ENCODE data around the gene DOK7. TPM values are rescaled to one million over a fixed set of nuclear protein-coding genes. Genes with fewer than 3 reads are reported as not detected.

DOK7 gene
- total RNA-seq, 2 experiments from 2014 or later: not detected

- H3K27me3 Mint-ChIP-seq: peaks cover 6% of the 10 kb centered on the region
- H3K4me3 Mint-ChIP-seq: no peak overlapping the region
- DNase-seq: no peak
Observed at GRCh38 chr4:3475713-3476260, 12.7 kb downstream of the DOK7 start.

DNA sequence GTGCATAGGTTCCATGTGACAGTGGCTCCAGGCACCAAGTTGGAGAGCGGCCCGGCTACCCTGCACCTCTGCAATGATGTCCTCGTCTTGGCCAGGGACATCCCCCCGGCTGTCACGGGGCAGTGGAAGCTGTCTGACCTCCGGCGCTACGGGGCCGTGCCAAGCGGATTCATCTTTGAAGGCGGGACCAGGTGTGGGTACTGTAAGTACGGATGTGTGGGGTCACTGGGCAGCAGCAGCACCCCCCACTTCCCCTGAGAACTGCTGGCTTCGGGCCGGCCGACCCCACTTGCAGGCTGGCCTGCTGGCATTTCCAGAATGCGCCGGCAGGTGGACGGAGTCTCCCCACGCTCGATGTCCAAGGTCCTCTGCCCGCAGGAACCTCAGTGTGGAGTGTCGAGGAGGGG is 13.2 kb downstream of the DOK7 start:
- H3K27ac Mint-ChIP-seq: no peak overlapping the region
- H3K36me3 Mint-ChIP-seq: no peaks in the 10 kb centered on the region
- no peaks in the 10 kb centered on the region for H3K9me3 Mint-ChIP-seq
- H3K27me3 Mint-ChIP-seq: peaks cover 10% of the 10 kb centered on the region
- H3K4me3 Mint-ChIP-seq: no peak overlapping the region
- POLR2A ChIA-PET: no interaction called here
- H3K4me1 Mint-ChIP-seq: no peaks in the 10 kb centered on the region
- DNase-seq (no peak), ATAC-seq (ENCODE audit: low read depth) (no peak)

More at GRCh38 chr4:3475713-3476260, 12.7 kb downstream of the DOK7 start:
- no peak for ATAC-seq (ENCODE audit: low read depth)
- POLR2A ChIA-PET: no interaction called here
- Mint-ChIP-seq H3K36me3 (no peaks in the 10 kb centered on the region), H3K9me3 (no peaks in the 10 kb centered on the region), H3K27ac (no peak overlapping the region), H3K4me1 (no peaks in the 10 kb centered on the region)

DNA sequence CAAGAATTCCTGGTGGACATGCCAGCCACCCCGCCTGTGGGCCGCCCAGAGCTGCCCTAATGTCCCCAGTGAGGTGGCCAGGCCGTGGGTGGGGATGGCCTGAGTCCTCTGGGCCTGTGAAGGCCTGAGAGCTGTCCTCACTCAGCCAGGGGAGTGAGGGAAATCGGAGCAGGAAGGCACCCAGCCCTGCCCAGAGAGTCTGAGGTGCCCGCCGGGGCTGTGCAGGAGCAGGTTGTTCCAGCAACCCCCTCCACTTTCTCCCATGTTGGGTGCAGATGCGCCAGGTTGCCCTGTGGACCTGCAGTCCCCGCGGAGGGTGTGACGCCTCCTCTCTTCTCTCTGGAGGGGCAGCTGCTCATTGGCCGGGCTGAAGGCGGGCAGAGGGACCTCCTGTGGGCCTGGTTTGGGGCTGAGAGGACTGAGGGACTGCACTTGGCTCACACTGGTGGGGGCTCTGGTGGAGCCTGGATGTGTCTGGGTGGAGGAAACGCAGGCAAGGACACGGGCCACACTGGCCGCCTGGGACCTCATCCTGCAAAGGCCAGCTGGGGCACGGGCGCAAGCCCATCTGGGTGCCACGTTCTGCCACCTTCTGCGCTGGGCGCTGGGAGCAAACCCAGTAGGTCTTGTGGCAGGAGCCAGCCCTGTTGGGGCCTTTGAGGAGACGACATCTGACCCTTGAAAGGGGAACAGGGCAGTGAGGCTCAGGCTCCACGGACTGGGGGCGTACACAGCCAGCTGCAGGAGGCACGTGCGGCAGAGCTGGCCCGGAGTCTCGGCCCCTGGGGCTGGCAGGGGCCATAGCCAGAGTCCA is 14.0 kb downstream of the DOK7 start:
- ATAC-seq (ENCODE audit: low read depth) (no peak), DNase-seq (no peak)
- Mint-ChIP-seq H3K4me1 (no peaks in the 10 kb centered on the region), H3K27me3 (peaks cover 15% of the 10 kb centered on the region), H3K36me3 (no peaks in the 10 kb centered on the region), H3K27ac (no peak overlapping the region), H3K4me3 (no peak overlapping the region), H3K9me3 (no peaks in the 10 kb centered on the region)
- POLR2A ChIA-PET: no interaction called here

DNA sequence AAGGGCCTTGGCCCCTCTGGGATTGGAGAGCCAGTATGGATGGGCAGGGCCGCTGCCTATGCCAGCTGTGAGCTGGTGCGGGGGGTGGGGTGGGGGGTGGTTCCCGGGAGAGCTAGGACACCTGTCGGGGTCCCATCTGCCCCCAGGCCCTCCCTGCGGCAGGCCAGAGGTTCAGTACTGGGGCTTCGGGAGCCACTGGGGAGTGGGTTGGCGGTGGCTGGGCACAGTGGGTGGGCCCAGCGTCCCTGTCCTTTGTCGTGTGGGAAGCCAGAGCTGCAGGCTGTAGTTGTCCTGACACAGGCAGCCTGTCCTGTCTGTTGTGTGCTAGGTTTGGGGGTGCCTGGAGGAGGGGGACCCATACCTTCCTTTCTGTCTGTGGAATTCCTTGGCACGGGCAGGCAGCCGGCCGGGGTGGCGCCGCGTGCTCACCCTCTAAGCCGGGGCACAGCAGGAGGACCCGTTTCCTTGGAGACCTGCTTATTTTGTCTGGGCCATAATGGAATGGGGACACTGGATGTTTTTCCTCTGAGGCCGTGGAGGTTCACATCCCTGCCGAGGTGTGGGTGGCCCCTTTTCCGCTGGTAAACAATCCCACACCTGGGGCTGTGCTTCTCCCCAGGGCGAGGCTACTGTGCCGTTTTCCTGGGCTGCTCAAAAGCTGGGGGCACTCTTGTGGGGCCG is 14.8 kb downstream of the DOK7 start:
- DNase-seq: no peak
- Mint-ChIP-seq H3K4me1 (no peaks in the 10 kb centered on the region), H3K27me3 (peaks cover 15% of the 10 kb centered on the region), H3K4me3 (no peak overlapping the region), H3K27ac (no peak overlapping the region), H3K36me3 (no peaks in the 10 kb centered on the region), H3K9me3 (no peaks in the 10 kb centered on the region)
- POLR2A ChIA-PET: no interaction called here
- ATAC-seq (ENCODE audit: low read depth): no peak

- Mint-ChIP-seq H3K36me3 (no peaks in the 10 kb centered on the region), H3K4me3 (no peak overlapping the region), H3K27ac (no peak overlapping the region), H3K9me3 (no peaks in the 10 kb centered on the region), H3K27me3 (peaks cover 15% of the 10 kb centered on the region), H3K4me1 (no peaks in the 10 kb centered on the region)
- no peak for DNase-seq
- POLR2A ChIA-PET: no interaction called here
- ATAC-seq (ENCODE audit: low read depth): no peak
Observed at GRCh38 chr4:3478446-3479357, 15.6 kb downstream of the DOK7 start.

GRCh38 chr4:3479358-3480101 is 16.4 kb downstream of the DOK7 start:
- Mint-ChIP-seq H3K27me3 (peaks cover 15% of the 10 kb centered on the region), H3K27ac (no peak overlapping the region), H3K4me1 (no peaks in the 10 kb centered on the region), H3K36me3 (no peaks in the 10 kb centered on the region), H3K4me3 (no peak overlapping the region), H3K9me3 (no peaks in the 10 kb centered on the region)
- POLR2A ChIA-PET: no interaction called here
- DNase-seq (no peak), ATAC-seq (ENCODE audit: low read depth) (no peak)

GRCh38 chr4:3480528-3481112 is 17.5 kb downstream of the DOK7 start:
- peak; percentile 88 for DNase-seq
- Mint-ChIP-seq H3K4me1 (no peaks in the 10 kb centered on the region), H3K9me3 (no peaks in the 10 kb centered on the region), H3K27ac (no peak overlapping the region), H3K36me3 (no peaks in the 10 kb centered on the region), H3K4me3 (no peak overlapping the region), H3K27me3 (peaks cover 15% of the 10 kb centered on the region)
- ATAC-seq (ENCODE audit: low read depth): peak; percentile 73
- POLR2A ChIA-PET: no interaction called here

GRCh38 chr4:3481113-3481531 is 18.0 kb downstream of the DOK7 start:
- H3K36me3 Mint-ChIP-seq: no peaks in the 10 kb centered on the region
- DNase-seq (no peak), ATAC-seq (ENCODE audit: low read depth) (no peak)
- H3K9me3 Mint-ChIP-seq: no peaks in the 10 kb centered on the region
- no peak overlapping the region for H3K4me3 Mint-ChIP-seq
- POLR2A ChIA-PET: no interaction called here
- no peak overlapping the region for H3K27ac Mint-ChIP-seq
- H3K4me1 Mint-ChIP-seq: no peaks in the 10 kb centered on the region
- H3K27me3 Mint-ChIP-seq: peaks cover 15% of the 10 kb centered on the region

DNA sequence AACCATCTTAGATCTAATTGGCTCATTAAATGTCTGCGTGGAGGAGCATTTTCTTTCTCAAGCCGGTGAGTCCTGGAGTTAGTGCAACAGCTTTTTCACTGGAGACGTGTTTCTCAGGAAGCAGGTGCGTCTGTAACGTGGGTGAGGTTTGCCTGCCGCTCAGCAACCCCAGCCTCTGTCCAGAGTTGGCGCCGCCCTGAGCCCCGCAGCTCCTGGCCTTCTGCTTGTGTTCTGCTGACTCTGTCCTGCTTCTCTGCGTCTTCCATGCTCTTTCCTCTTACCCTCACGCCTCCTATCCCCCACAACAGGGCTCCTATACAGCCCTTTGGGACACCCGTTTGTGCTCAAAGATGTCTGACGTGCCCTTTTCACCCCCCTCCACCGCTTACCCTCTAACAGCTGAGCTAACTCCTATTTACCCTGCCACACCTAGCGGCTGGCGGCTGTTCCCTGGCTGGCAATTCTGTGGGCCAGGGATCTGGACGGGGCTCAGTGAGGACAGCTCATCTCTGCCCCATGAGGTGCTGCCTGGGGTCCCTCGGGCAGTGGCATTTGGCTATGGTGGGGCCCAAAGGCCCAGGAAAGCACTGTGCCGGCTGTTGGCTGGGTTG is 18.8 kb downstream of the DOK7 start:
- H3K4me1 Mint-ChIP-seq: peaks cover 1% of the 10 kb centered on the region
- POLR2A ChIA-PET: no interaction called here
- no peaks in the 10 kb centered on the region for H3K36me3 Mint-ChIP-seq

GRCh38 chr4:3482707-3483106 is 19.6 kb downstream of the DOK7 start:
- peaks cover 15% of the 10 kb centered on the region for H3K27me3 Mint-ChIP-seq
- POLR2A ChIA-PET: no interaction called here
- ATAC-seq (ENCODE audit: low read depth): no peak

More for the DNA sequence above, 18.8 kb downstream of the DOK7 start:
- Mint-ChIP-seq H3K27me3 (peaks cover 15% of the 10 kb centered on the region), H3K27ac (no peak overlapping the region), H3K9me3 (no peaks in the 10 kb centered on the region), H3K4me3 (no peak overlapping the region)
- DNase-seq (no peak), ATAC-seq (ENCODE audit: low read depth) (no peak)

GRCh38 chr4:3483471-3483921 is 20.4 kb downstream of the DOK7 start:
- Mint-ChIP-seq H3K4me1 (peaks cover 1% of the 10 kb centered on the region), H3K4me3 (no peak overlapping the region), H3K36me3 (no peaks in the 10 kb centered on the region), H3K27me3 (peaks cover 15% of the 10 kb centered on the region), H3K9me3 (no peaks in the 10 kb centered on the region), H3K27ac (no peak overlapping the region)
- no peak for ATAC-seq (ENCODE audit: low read depth)
- POLR2A ChIA-PET: no interaction called here
- no peak for DNase-seq

More at GRCh38 chr4:3482707-3483106, 19.6 kb downstream of the DOK7 start:
- no peaks in the 10 kb centered on the region for H3K9me3 Mint-ChIP-seq
- DNase-seq: no peak
- H3K4me3 Mint-ChIP-seq: no peak overlapping the region
- H3K27ac Mint-ChIP-seq: no peak overlapping the region
- peaks cover 1% of the 10 kb centered on the region for H3K4me1 Mint-ChIP-seq
- H3K36me3 Mint-ChIP-seq: no peaks in the 10 kb centered on the region
